HG03520 (cell line): ENCODE results near the gene ID3.
"Not testable (repeated sequence)": the region's sequence is repeated elsewhere in the genome, so short reads cannot be mapped to it uniquely, and the experiment has no call there.

Experiments
- ATAC-seq: cut with Tn5 transposase; IDR thresholded peaks from one replicate; pipeline ENCODE4 v1.9.1; 2021; ENCODE audit warnings: mild to moderate bottlenecking, moderate library complexity; ENCODE audit not compliant: unreplicated experiment

ID3 gene

GRCh38 chr1:23589585-23589986, 30.3 kb upstream of the ID3 start:
- no peak for ATAC-seq

- ATAC-seq: no peak
These were observed 29.6 kb upstream of the ID3 start for GRCh38 chr1:23588749-23589548.

- no peak for ATAC-seq
These were observed 26.2 kb upstream of the ID3 start for GRCh38 chr1:23585321-23586022.

- ATAC-seq: not testable (repeated sequence)
These were observed 24.4 kb upstream of the ID3 start for GRCh38 chr1:23583727-23584126.

- ATAC-seq: no peak
These were observed 23.5 kb upstream of the ID3 start for GRCh38 chr1:23582820-23583219.

GRCh38 chr1:23581219-23581618, 21.9 kb upstream of the ID3 start:
- ATAC-seq: no peak

GRCh38 chr1:23578997-23579363, 19.7 kb upstream of the ID3 start:
- no peak for ATAC-seq

GRCh38 chr1:23578311-23578996, 19.2 kb upstream of the ID3 start:
- no peak for ATAC-seq

- peak; percentile 87 for ATAC-seq
These were observed 18.0 kb upstream of the ID3 start for GRCh38 chr1:23577056-23578004.

- no peak for ATAC-seq
These were observed 17.2 kb upstream of the ID3 start for GRCh38 chr1:23576338-23577055.

GRCh38 chr1:23575226-23575810, 16.0 kb upstream of the ID3 start:
- no peak for ATAC-seq

GRCh38 chr1:23574265-23574754, 15.0 kb upstream of the ID3 start:
- ATAC-seq: no peak

- no peak for ATAC-seq
These were observed 14.4 kb upstream of the ID3 start for GRCh38 chr1:23573574-23574182.

- ATAC-seq: no peak
These were observed 12.2 kb upstream of the ID3 start for GRCh38 chr1:23571465-23571864.

- ATAC-seq: no peak
These were observed 10.8 kb upstream of the ID3 start for GRCh38 chr1:23570001-23570691.

- ATAC-seq: no peak
These were observed 9.5 kb upstream of the ID3 start for GRCh38 chr1:23568608-23569383.

- no peak for ATAC-seq
These were observed 8.8 kb upstream of the ID3 start for GRCh38 chr1:23567996-23568607.
